GM23338 (cell line): ENCODE results near the gene TRIM37. TPM values are rescaled to one million over a fixed set of nuclear protein-coding genes. Genes with fewer than 3 reads are reported as not detected.
"Not testable (repeated sequence)": the region's sequence is repeated elsewhere in the genome, so short reads cannot be mapped to it uniquely, and the experiment has no call there.

Experiments
- ATAC-seq: fragments of 200-7000 bp; cut with Tn5 transposase; 3 replicates; pipeline ENCODE4 v1.9.1; 2020
- DNase-seq: peaks from one replicate; pipeline ENCODE4 v3.0.0-alpha.2; 2015; ENCODE audit warnings: low spot score
- H2AFZ ChIP-seq: fragments of 200-600 bp; sonication (generic); 2 replicates; pipeline ENCODE4 v1.8.0; 2016; ENCODE audit warnings: antibody characterized with exemption, mild to moderate bottlenecking, moderate library complexity
- H3F3A ChIP-seq: fragments of 200-600 bp; sonication (generic); replicated peaks from 2 replicates; pipeline ENCODE4 v1.8.0; 2017; ENCODE audit warnings: antibody characterized with exemption, mixed run types, low read depth
- H3K27ac ChIP-seq: fragments of 200-600 bp; sonication (generic); 2 replicates; pipeline ENCODE4 v1.6.1; 2016; ENCODE audit warnings: low read depth
- H3K27me3 ChIP-seq: fragments of 200-600 bp; sonication (generic); 2 replicates; pipeline ENCODE4 v1.8.0; 2016; ENCODE audit warnings: mild to moderate bottlenecking, mixed run types, moderate library complexity; ENCODE audit not compliant: insufficient read depth
- H3K36me3 ChIP-seq: fragments of 200-600 bp; sonication (generic); 2 replicates; pipeline ENCODE4 v1.8.0; 2016; ENCODE audit warnings: mild to moderate bottlenecking; ENCODE audit not compliant: insufficient read depth
- H3K4me1 ChIP-seq: fragments of 200-600 bp; sonication (generic); 2 replicates; pipeline ENCODE4 v1.8.0; 2016; ENCODE audit warnings: mild to moderate bottlenecking, moderate library complexity; ENCODE audit not compliant: insufficient read depth
- H3K4me2 ChIP-seq: fragments of 200-600 bp; sonication (generic); 2 replicates; pipeline ENCODE4 v1.7.1; 2017; ENCODE audit warnings: mixed run types
- H3K4me3 ChIP-seq: fragments of 200-600 bp; sonication (generic); 2 replicates; pipeline ENCODE4 v1.6.1; 2016; ENCODE audit warnings: mixed run types
- H3K79me2 ChIP-seq: fragments of 200-600 bp; sonication (generic); replicated peaks from 2 replicates; pipeline ENCODE4 v1.8.0; 2017; ENCODE audit warnings: mild to moderate bottlenecking; ENCODE audit not compliant: insufficient read depth
- H3K9me2 ChIP-seq: fragments of 200-600 bp; sonication (generic); 2 replicates; pipeline ENCODE4 v1.8.0; 2017; ENCODE audit not compliant: insufficient read depth
- H4K20me1 ChIP-seq: fragments of 200-600 bp; sonication (generic); replicated peaks from 2 replicates; pipeline ENCODE4 v1.8.0; 2017; ENCODE audit warnings: mild to moderate bottlenecking; ENCODE audit not compliant: insufficient read depth
- H3K27ac Mint-ChIP-seq: 2 replicates; pipeline ENCODE4 v1.8.0; 2020; ENCODE audit warnings: inconsistent platforms, mild to moderate bottlenecking, moderate library complexity, mixed read lengths
- H3K27me3 Mint-ChIP-seq: 3 replicates; pipeline ENCODE4 v1.8.0; 2022; ENCODE audit warnings: low read depth, mild to moderate bottlenecking, moderate library complexity, mixed read lengths, inconsistent platforms; ENCODE audit not compliant: insufficient read depth, poor library complexity
- H3K36me3 Mint-ChIP-seq: 3 replicates; pipeline ENCODE4 v1.8.0; 2021; ENCODE audit warnings: low read depth, mild to moderate bottlenecking, inconsistent platforms, moderate library complexity, mixed read lengths
- H3K4me1 Mint-ChIP-seq: 3 replicates; pipeline ENCODE4 v1.8.0; 2020; ENCODE audit warnings: mild to moderate bottlenecking, inconsistent platforms, mixed read lengths
- H3K4me3 Mint-ChIP-seq: 3 replicates; pipeline ENCODE4 v1.8.0; 2021; ENCODE audit warnings: moderate library complexity, mild to moderate bottlenecking, inconsistent platforms, mixed read lengths
- H3K9me3 Mint-ChIP-seq: 3 replicates; pipeline ENCODE4 v1.8.0; 2020; ENCODE audit warnings: moderate library complexity, mild to moderate bottlenecking, inconsistent platforms, mixed read lengths
- CREB1 ChIP-seq: fragments of 250-450 bp; sonication (Bioruptor Pico); IDR thresholded peaks from 2 replicates; pipeline ENCODE4 v1.5.0; 2020; ENCODE audit warnings: low read depth, mild to moderate bottlenecking, moderate library complexity
- EZH2 ChIP-seq: fragments of 200-600 bp; sonication (generic); IDR thresholded peaks from one replicate; pipeline ENCODE4 v1.8.0; 2017; ENCODE audit warnings: antibody characterized with exemption, mild to moderate bottlenecking, low read depth; ENCODE audit not compliant: unreplicated experiment
- EZH2phosphoT487 ChIP-seq: fragments of 200-600 bp; sonication (generic); IDR thresholded peaks from one replicate; pipeline ENCODE4 v1.8.1; 2018; ENCODE audit warnings: antibody characterized with exemption; ENCODE audit not compliant: unreplicated experiment
- JUNB ChIP-seq: IDR thresholded peaks from one replicate; pipeline ENCODE4 v1.6.1; 2016; ENCODE audit warnings: antibody characterized with exemption; ENCODE audit not compliant: unreplicated experiment
- STAT1 ChIP-seq: IDR thresholded peaks from one replicate; pipeline ENCODE4 v1.6.1; 2016; ENCODE audit warnings: antibody characterized with exemption; ENCODE audit not compliant: unreplicated experiment
- polyA plus RNA-seq: library from polyadenylated mRNA; unstranded; fragments of >200 nt; fragmentation: Nextera tagmentation; extraction: Ambion mirVana; gene quantifications from 2 replicates; pipeline ENCODE4 v1.2.1, GENCODE V29; 2016
- total RNA-seq: library from RNA; depleted of rRNA; stranded (reverse); fragments of >200 nt; shearing (Covaris generic); gene quantifications from 2 replicates; pipeline ENCODE4 v1.2.3, GENCODE V29; 2014
- TF ChIP-seq, protein P1 (sequence below): IDR thresholded peaks from one replicate; pipeline ENCODE4 v1.6.1; 2018; ENCODE audit warnings: antibody characterized with exemption; ENCODE audit not compliant: unreplicated experiment
- TF ChIP-seq, protein P2 (sequence below): fragments of 250-450 bp; sonication (Bioruptor Pico); IDR thresholded peaks from 2 replicates; pipeline ENCODE4 v1.5.0; 2020; ENCODE audit warnings: mild to moderate bottlenecking, moderate library complexity

TRIM37 gene
- total and polyA plus RNA-seq, 2 experiments from 2014 or later, result 61.1 to 71.2 TPM

- not testable (repeated sequence) for H3K79me2 ChIP-seq, H3K27ac Mint-ChIP-seq, H3F3A ChIP-seq, ATAC-seq, H3K4me3 ChIP-seq, H3K27ac ChIP-seq, H3K36me3 ChIP-seq, H3K27me3 Mint-ChIP-seq, H3K9me2 ChIP-seq, H3K4me3 Mint-ChIP-seq, H4K20me1 ChIP-seq, H3K4me1 ChIP-seq, H3K4me2 ChIP-seq, DNase-seq, H3K36me3 Mint-ChIP-seq, H3K27me3 ChIP-seq, H2AFZ ChIP-seq, H3K4me1 Mint-ChIP-seq
- H3K9me3 Mint-ChIP-seq, result peaks cover 16% of the 10 kb centered on the region
Measured at GRCh38 chr17:58954358-58954757, 152.3 kb downstream of the TRIM37 start.

DNA sequence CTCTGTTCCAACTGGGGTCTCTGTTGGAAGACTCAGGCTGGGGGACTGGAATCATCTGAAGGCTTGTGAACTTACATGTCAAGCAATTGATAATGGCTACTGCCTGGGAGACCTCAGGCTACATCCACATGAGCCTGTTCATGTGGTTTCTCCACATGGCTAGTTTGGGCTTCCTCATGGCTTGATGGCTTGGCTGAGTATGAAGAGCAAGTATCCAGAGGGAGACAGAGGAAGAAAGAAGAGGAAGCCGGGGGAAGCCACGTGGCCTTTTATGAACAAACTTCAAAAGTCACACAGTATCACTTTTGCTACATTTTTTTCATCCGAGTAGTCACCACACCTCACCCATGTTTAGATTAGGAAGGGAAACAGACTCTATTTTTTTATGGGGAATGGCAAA is 158.9 kb downstream of the TRIM37 start:
- Histone ChIP-seq H3K4me2 (no peak overlapping the region), H3K9me2 (peaks cover 2% of the 10 kb centered on the region; the same call in 1 of the 2 replicates), H3K4me1 (no peaks in the 10 kb centered on the region), H3F3A (no peaks in the 10 kb centered on the region), H2AFZ (no peak overlapping the region), H3K36me3 (peaks cover 3% of the 10 kb centered on the region; the same call in 1 of the 2 replicates), H3K27me3 (no peaks in the 10 kb centered on the region), H3K27ac (no peak overlapping the region), H3K79me2 (no peaks in the 10 kb centered on the region), H3K4me3 (no peak overlapping the region), H4K20me1 (no peaks in the 10 kb centered on the region)
- Mint-ChIP-seq H3K4me1 (no peaks in the 10 kb centered on the region), H3K36me3 (peaks cover 8% of the 10 kb centered on the region; the same call in 1 of the 3 replicates), H3K4me3 (no peak overlapping the region), H3K9me3 (peaks cover 19% of the 10 kb centered on the region), H3K27ac (no peak overlapping the region), H3K27me3 (peaks cover 2% of the 10 kb centered on the region)
- ATAC-seq, result no peak
- TF ChIP-seq, protein P1, sequence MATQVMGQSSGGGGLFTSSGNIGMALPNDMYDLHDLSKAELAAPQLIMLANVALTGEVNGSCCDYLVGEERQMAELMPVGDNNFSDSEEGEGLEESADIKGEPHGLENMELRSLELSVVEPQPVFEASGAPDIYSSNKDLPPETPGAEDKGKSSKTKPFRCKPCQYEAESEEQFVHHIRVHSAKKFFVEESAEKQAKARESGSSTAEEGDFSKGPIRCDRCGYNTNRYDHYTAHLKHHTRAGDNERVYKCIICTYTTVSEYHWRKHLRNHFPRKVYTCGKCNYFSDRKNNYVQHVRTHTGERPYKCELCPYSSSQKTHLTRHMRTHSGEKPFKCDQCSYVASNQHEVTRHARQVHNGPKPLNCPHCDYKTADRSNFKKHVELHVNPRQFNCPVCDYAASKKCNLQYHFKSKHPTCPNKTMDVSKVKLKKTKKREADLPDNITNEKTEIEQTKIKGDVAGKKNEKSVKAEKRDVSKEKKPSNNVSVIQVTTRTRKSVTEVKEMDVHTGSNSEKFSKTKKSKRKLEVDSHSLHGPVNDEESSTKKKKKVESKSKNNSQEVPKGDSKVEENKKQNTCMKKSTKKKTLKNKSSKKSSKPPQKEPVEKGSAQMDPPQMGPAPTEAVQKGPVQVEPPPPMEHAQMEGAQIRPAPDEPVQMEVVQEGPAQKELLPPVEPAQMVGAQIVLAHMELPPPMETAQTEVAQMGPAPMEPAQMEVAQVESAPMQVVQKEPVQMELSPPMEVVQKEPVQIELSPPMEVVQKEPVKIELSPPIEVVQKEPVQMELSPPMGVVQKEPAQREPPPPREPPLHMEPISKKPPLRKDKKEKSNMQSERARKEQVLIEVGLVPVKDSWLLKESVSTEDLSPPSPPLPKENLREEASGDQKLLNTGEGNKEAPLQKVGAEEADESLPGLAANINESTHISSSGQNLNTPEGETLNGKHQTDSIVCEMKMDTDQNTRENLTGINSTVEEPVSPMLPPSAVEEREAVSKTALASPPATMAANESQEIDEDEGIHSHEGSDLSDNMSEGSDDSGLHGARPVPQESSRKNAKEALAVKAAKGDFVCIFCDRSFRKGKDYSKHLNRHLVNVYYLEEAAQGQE, result no peak
- no peak for DNase-seq

DNA sequence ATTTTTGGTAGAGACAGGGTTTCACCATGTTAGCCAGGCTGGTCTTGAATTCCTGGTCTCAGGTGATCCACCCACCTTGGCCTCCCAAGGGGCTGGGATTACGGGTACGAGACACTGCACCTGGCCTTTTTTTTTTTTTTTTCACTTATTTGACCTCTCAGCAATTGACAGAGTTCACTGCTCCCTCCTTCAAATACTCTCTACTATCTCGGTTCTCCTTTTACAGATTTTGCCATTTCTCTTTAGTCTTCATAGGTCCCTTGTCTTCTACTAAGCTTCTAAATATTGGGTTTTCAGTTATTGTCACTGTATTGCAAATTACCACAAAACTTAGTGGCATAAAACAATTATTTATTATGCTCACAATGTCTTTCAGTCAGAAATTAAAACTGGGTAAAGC is 159.3 kb downstream of the TRIM37 start:
- H3K27ac Mint-ChIP-seq, result no peak overlapping the region
- H3K27ac ChIP-seq, result no peak overlapping the region
- H3K4me1 Mint-ChIP-seq, result no peaks in the 10 kb centered on the region
- H3F3A ChIP-seq, result no peaks in the 10 kb centered on the region
- H3K27me3 ChIP-seq, result no peaks in the 10 kb centered on the region
- H3K9me2 ChIP-seq, result peaks cover 2% of the 10 kb centered on the region; the same call in 1 of the 2 replicates
- H3K9me3 Mint-ChIP-seq, result peaks cover 19% of the 10 kb centered on the region
- no peaks in the 10 kb centered on the region for H3K79me2 ChIP-seq
- no peak overlapping the region for H2AFZ ChIP-seq
- no peak overlapping the region for H3K4me2 ChIP-seq
- peaks cover 8% of the 10 kb centered on the region; the same call in 1 of the 3 replicates for H3K36me3 Mint-ChIP-seq
- peaks cover 3% of the 10 kb centered on the region; the same call in 1 of the 2 replicates for H3K36me3 ChIP-seq
- no peak for ATAC-seq
- no peak overlapping the region for H3K4me3 ChIP-seq
- no peak for DNase-seq
- peaks cover 2% of the 10 kb centered on the region for H3K27me3 Mint-ChIP-seq
- H3K4me1 ChIP-seq, result no peaks in the 10 kb centered on the region
- H3K4me3 Mint-ChIP-seq, result no peak overlapping the region
- no peaks in the 10 kb centered on the region for H4K20me1 ChIP-seq
- TF ChIP-seq EZH2phosphoT487 (no peak), EZH2 (no peak), JUNB (no peak), STAT1 (no peak), CREB1 (CRISPR knock-in tag) (no peak)
- TF ChIP-seq, protein P2, sequence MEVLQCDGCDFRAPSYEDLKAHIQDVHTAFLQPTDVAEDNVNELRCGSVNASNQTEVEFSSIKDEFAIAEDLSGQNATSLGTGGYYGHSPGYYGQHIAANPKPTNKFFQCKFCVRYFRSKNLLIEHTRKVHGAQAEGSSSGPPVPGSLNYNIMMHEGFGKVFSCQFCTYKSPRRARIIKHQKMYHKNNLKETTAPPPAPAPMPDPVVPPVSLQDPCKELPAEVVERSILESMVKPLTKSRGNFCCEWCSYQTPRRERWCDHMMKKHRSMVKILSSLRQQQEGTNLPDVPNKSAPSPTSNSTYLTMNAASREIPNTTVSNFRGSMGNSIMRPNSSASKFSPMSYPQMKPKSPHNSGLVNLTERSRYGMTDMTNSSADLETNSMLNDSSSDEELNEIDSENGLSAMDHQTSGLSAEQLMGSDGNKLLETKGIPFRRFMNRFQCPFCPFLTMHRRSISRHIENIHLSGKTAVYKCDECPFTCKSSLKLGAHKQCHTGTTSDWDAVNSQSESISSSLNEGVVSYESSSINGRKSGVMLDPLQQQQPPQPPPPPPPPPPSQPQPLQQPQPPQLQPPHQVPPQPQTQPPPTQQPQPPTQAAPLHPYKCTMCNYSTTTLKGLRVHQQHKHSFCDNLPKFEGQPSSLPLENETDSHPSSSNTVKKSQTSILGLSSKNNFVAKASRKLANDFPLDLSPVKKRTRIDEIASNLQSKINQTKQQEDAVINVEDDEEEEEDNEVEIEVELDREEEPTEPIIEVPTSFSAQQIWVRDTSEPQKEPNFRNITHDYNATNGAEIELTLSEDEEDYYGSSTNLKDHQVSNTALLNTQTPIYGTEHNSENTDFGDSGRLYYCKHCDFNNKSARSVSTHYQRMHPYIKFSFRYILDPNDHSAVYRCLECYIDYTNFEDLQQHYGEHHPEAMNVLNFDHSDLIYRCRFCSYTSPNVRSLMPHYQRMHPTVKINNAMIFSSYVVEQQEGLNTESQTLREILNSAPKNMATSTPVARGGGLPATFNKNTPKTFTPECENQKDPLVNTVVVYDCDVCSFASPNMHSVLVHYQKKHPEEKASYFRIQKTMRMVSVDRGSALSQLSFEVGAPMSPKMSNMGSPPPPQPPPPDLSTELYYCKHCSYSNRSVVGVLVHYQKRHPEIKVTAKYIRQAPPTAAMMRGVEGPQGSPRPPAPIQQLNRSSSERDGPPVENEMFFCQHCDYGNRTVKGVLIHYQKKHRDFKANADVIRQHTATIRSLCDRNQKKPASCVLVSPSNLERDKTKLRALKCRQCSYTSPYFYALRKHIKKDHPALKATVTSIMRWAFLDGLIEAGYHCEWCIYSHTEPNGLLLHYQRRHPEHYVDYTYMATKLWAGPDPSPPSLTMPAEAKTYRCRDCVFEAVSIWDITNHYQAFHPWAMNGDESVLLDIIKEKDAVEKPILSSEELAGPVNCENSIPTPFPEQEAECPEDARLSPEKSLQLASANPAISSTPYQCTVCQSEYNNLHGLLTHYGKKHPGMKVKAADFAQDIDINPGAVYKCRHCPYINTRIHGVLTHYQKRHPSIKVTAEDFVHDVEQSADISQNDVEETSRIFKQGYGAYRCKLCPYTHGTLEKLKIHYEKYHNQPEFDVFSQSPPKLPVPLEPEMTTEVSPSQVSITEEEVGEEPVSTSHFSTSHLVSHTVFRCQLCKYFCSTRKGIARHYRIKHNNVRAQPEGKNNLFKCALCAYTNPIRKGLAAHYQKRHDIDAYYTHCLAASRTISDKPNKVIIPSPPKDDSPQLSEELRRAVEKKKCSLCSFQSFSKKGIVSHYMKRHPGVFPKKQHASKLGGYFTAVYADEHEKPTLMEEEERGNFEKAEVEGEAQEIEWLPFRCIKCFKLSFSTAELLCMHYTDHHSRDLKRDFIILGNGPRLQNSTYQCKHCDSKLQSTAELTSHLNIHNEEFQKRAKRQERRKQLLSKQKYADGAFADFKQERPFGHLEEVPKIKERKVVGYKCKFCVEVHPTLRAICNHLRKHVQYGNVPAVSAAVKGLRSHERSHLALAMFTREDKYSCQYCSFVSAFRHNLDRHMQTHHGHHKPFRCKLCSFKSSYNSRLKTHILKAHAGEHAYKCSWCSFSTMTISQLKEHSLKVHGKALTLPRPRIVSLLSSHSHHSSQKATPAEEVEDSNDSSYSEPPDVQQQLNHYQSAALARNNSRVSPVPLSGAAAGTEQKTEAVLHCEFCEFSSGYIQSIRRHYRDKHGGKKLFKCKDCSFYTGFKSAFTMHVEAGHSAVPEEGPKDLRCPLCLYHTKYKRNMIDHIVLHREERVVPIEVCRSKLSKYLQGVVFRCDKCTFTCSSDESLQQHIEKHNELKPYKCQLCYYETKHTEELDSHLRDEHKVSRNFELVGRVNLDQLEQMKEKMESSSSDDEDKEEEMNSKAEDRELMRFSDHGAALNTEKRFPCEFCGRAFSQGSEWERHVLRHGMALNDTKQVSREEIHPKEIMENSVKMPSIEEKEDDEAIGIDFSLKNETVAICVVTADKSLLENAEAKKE, result no peak
